GM21423 (cell line): ENCODE measurements around the gene ZNF862.

Experiments used
- ATAC-seq: cut with Tn5 transposase; IDR thresholded peaks from one replicate; pipeline ENCODE4 v1.9.1; 2021; ENCODE audit warnings: mild to moderate bottlenecking, moderate library complexity; ENCODE audit not compliant: unreplicated experiment

ZNF862 gene

GRCh38 chr7:149865437-149865836 lies 27.3 kb downstream of the ZNF862 start:
- ATAC-seq: peak; percentile 42

- ATAC-seq: no peak
Measured at GRCh38 chr7:149866139-149866778, 28.1 kb downstream of the ZNF862 start.

- no peak for ATAC-seq
Measured at GRCh38 chr7:149866779-149867447, 28.7 kb downstream of the ZNF862 start.

GRCh38 chr7:149867762-149868622 lies 29.8 kb downstream of the ZNF862 start:
- ATAC-seq: no peak

- no peak for ATAC-seq
Measured at GRCh38 chr7:149868623-149869290, 30.6 kb downstream of the ZNF862 start.

- no peak for ATAC-seq
Measured at GRCh38 chr7:149869291-149869650, 31.1 kb downstream of the ZNF862 start.

- ATAC-seq: no peak
Measured at GRCh38 chr7:149869867-149870266, 31.7 kb downstream of the ZNF862 start.

GRCh38 chr7:149870274-149870673 lies 32.1 kb downstream of the ZNF862 start:
- no peak for ATAC-seq

- no peak for ATAC-seq
Measured at GRCh38 chr7:149870701-149871483, 32.7 kb downstream of the ZNF862 start.

GRCh38 chr7:149871576-149871975 lies 33.4 kb downstream of the ZNF862 start:
- no peak for ATAC-seq

- ATAC-seq: no peak
Measured at GRCh38 chr7:149872419-149873073, 34.4 kb downstream of the ZNF862 start.

GRCh38 chr7:149873074-149873969 lies 35.1 kb downstream of the ZNF862 start, which contains the start of gene ATP6V0E2:
TSS of gene ATP6V0E2 (plus strand) at chr7:149873969. CDS start at chr7:149874066, 97 bp downstream.
- ATAC-seq: peak; percentile 89

GRCh38 chr7:149873970-149874643 lies 35.9 kb downstream of the ZNF862 start:
- ATAC-seq: peak; percentile 9

- no peak for ATAC-seq
Measured at GRCh38 chr7:149874644-149875028, 36.5 kb downstream of the ZNF862 start.

GRCh38 chr7:149875396-149875795 lies 37.2 kb downstream of the ZNF862 start:
- ATAC-seq: no peak

- no peak for ATAC-seq
Measured at GRCh38 chr7:149877890-149878522, 39.8 kb downstream of the ZNF862 start.

- ATAC-seq: no peak
Measured at GRCh38 chr7:149878523-149878921, 40.3 kb downstream of the ZNF862 start.

GRCh38 chr7:149879271-149879743 lies 41.1 kb downstream of the ZNF862 start:
- no peak for ATAC-seq
